H4 (cell line): ENCODE results near the gene GAGE12G. TPM values are rescaled to one million over a fixed set of nuclear protein-coding genes. Genes with fewer than 3 reads are reported as not detected.
"Not testable (repeated sequence)": the region's sequence is repeated elsewhere in the genome, so short reads cannot be mapped to it uniquely, and the experiment has no call there.

Source experiments
- DNase-seq: peaks from one replicate; pipeline ENCODE4 v3.0.0-alpha.2; 2015; ENCODE audit warnings: low spot score
- total RNA-seq: library from RNA; depleted of rRNA; stranded (reverse); fragments of >200 nt; shearing (Covaris generic); gene quantifications from 2 replicates; pipeline ENCODE4 v1.2.3, GENCODE V29; 2014; rRNA removed

The GAGE12G gene
- 0.35 TPM in 1 of 2 replicates, not detected in the other for total RNA-seq

- DNase-seq = not testable (repeated sequence)
Observed at GRCh38 chrX:49570100-49570499, at the start of gene GAGE12G. Gene GAGE12G, plus strand, starts transcription at chrX:49570400. Its CDS starts 1,155 bp downstream, at chrX:49571555.

- DNase-seq = not testable (repeated sequence)
Observed at GRCh38 chrX:49531877-49532276, 38.3 kb upstream of the GAGE12G start, which contains the start of gene GAGE12C. Gene GAGE12C, plus strand, starts transcription at chrX:49532177. Its CDS starts 1,155 bp downstream, at chrX:49533332.

- not testable (repeated sequence) for DNase-seq
Observed at GRCh38 chrX:49541433-49541832, 28.8 kb upstream of the GAGE12G start, which contains the start of gene GAGE12D. Gene GAGE12D, plus strand, starts transcription at chrX:49541733. Its CDS starts 1,155 bp downstream, at chrX:49542888.

- DNase-seq = not testable (repeated sequence)
Observed at GRCh38 chrX:49550989-49551388, 19.2 kb upstream of the GAGE12G start, which contains the start of gene GAGE12E. Gene GAGE12E, plus strand, starts transcription at chrX:49551289. Its CDS starts 1,155 bp downstream, at chrX:49552444.

- DNase-seq = not testable (repeated sequence)
Observed at GRCh38 chrX:49560542-49560941, 9.7 kb upstream of the GAGE12G start, which contains the start of gene GAGE12F. Gene GAGE12F, plus strand, starts transcription at chrX:49560842. Its CDS starts 1,155 bp downstream, at chrX:49561997.

GRCh38 chrX:49568728-49569127 lies 1.5 kb upstream of the GAGE12G start:
- not testable (repeated sequence) for DNase-seq

GRCh38 chrX:49569152-49569551 lies 1.0 kb upstream of the GAGE12G start:
- DNase-seq = not testable (repeated sequence)

GRCh38 chrX:49579649-49580048 lies 9.4 kb downstream of the GAGE12G start, which contains the start of gene GAGE12H:
Gene GAGE12H, plus strand, starts transcription at chrX:49579949. Its CDS starts 1,155 bp downstream, at chrX:49581104.
- DNase-seq = not testable (repeated sequence)

- not testable (repeated sequence) for DNase-seq
Observed at GRCh38 chrX:49589196-49589595, 19.0 kb downstream of the GAGE12G start, which contains the start of gene GAGE2A. Gene GAGE2A, plus strand, starts transcription at chrX:49589496. Its CDS starts 1,155 bp downstream, at chrX:49590651.

- not testable (repeated sequence) for DNase-seq
Observed at GRCh38 chrX:49589769-49590478, 19.7 kb downstream of the GAGE12G start.

GRCh38 chrX:49590488-49590887 lies 20.3 kb downstream of the GAGE12G start:
- not testable (repeated sequence) for DNase-seq

- not testable (repeated sequence) for DNase-seq
Observed at GRCh38 chrX:49598720-49599119, 28.5 kb downstream of the GAGE12G start, which contains the start of gene GAGE1. Gene GAGE1, plus strand, starts transcription at chrX:49599020. Its CDS starts 1,155 bp downstream, at chrX:49600175.

- peak; percentile 21 for DNase-seq
Observed at GRCh38 chrX:49610718-49611310, 40.6 kb downstream of the GAGE12G start.

- DNase-seq = no peak
Observed at GRCh38 chrX:49618574-49618973, 48.4 kb downstream of the GAGE12G start.

Other genes with a start within 250 kb of the GAGE12G start
- gene GAGE12J, start 248.4 kb upstream of the GAGE12G start, total RNA-seq = not detected in 2 replicates
- gene GAGE13, start 238.8 kb upstream of the GAGE12G start, total RNA-seq = not detected in 2 replicates
- gene GAGE12C, start 38.2 kb upstream of the GAGE12G start, total RNA-seq = 0.90 TPM in 1 of 2 replicates, not detected in the other
- 0.90 TPM in 1 of 2 replicates, not detected in the other for gene GAGE12D, start 28.7 kb upstream of the GAGE12G start, total RNA-seq
- gene GAGE12E, start 19.1 kb upstream of the GAGE12G start, total RNA-seq = not detected in 2 replicates
- 0.35 TPM in 1 of 2 replicates, not detected in the other for gene GAGE12F, start 9.6 kb upstream of the GAGE12G start, total RNA-seq
- gene GAGE12H, start 9.5 kb downstream of the GAGE12G start, total RNA-seq = not detected in 2 replicates
- gene GAGE2A, start 19.1 kb downstream of the GAGE12G start, total RNA-seq = not detected in 2 replicates
- not detected in 2 replicates for gene GAGE1, start 28.6 kb downstream of the GAGE12G start, total RNA-seq
- 0.39 and 0.41 TPM in 2 replicates for gene PAGE1, start 125.6 kb downstream of the GAGE12G start, total RNA-seq